Measurements from ENCODE around the gene EGFL8.
"Not testable (repeated sequence)": the region's sequence is repeated elsewhere in the genome, so short reads cannot be mapped to it uniquely, and the experiment has no call there.

EGFL8 gene

DNA sequence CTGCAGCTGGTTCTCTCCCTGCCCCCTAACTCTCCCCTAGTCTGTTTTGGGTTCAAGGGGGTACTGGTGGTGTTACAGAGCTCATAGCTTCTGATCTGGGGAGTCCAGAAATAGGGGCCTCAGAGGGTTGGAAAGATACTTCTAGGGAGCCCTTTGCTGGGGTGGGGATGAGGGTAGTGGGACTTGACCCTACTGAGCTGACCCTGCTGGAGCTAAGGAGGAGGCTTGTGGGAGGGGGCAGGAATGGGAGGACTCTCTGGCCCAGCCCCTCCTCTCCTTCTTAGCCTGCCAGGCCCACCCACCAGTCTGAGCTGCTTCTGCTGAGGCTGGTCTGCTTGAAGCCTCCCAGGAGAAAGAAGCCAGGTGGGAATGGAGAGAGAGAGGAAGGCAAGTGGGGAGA lies at the start of gene EGFL8:
Gene EGFL8, plus strand, starts transcription at position 301 of the 400 bp plus-strand sequence. CDS start 1,571 bp downstream, outside the sequence.
- no peak for DNase-seq (ENCODE audit: low spot score)

DNA sequence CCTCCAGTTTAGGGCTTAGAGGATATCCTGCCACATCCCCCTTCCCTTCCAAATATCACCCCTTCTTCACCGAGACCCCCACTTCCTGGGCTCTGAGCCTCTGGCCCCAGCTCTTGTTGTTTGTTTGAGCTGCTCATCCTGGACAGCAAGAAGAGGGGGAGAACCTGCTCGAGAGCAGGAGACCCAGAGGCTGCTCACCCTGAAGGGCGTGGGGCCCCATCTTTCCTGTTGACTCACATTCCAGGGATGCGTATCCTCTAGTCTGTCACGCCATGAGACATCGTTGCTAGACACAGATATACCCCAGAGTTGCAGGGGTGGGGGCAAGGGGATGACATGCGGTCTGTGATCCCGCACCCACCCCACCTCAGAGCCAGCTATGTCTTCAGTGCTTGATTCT lies 49.6 kb upstream of the EGFL8 start:
- DNase-seq (ENCODE audit: low spot score) = peak; percentile 81

DNA sequence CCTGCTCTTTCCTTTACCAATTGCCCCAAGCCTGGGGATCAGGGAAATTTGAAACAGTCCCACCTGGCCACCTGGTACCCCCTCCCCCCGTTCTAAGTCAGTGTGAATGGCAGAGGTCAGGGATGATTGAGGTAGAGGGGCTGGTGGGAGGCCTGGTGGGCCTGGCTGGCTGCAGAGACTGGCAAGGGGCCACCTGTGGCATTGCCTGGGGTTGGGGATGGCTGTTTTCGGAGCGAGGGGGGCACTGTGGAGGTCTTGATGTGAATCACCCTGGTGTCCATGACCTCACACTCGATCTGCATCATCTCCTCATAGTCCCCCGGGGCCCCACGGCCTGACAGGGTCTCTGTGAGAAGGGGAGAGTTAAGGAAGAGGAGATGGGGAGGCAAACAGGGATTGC lies 48.8 kb upstream of the EGFL8 start:
- no peak for DNase-seq (ENCODE audit: low spot score)

DNA sequence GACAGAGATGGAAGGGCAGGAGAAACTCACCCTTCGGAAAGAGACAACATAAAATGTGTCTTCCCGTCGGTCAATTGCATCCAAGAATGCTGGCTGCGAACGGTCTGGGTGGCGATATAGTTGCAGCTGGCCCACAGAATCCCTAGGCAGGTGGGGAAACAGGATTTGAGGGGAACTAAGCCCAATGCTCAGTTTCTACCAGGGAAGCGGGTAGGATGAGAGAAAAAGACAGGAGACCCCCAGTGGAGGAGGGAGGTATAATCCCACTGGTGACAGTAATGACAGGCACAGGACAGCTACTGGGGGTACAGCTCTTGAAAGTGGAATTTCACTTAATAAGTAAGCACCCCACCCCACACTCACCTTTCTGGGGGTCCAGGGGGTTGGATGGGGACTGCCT lies 47.7 kb upstream of the EGFL8 start:
- no peak for DNase-seq (ENCODE audit: low spot score)

DNA sequence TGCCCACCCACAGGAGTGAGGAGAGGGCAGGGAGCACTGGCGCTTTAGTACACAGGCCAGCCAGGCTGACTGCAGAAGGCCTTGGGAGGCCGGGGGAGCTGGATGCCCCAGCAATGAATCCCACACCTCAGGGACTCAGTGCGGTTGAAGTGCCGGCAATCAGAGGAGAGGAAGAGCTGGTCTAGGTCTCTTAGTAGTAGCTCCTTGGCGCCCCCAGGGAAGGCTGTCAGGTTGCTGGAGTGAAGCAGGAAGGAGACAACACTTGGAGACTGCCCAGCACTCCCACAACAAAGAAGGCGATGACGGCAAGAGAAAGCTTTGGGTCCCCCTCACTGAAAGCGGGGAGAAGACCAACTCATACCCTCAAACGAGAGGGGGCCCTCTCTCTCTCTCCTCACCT lies 46.9 kb upstream of the EGFL8 start:
- no peak for DNase-seq (ENCODE audit: low spot score)

GRCh38 chr6:32118782-32119628 lies 45.4 kb upstream of the EGFL8 start:
- peak; percentile 85 for DNase-seq (ENCODE audit: low spot score)

- no peak for DNase-seq (ENCODE audit: low spot score)
Measured at GRCh38 chr6:32120573-32121059, 43.8 kb upstream of the EGFL8 start.

DNA sequence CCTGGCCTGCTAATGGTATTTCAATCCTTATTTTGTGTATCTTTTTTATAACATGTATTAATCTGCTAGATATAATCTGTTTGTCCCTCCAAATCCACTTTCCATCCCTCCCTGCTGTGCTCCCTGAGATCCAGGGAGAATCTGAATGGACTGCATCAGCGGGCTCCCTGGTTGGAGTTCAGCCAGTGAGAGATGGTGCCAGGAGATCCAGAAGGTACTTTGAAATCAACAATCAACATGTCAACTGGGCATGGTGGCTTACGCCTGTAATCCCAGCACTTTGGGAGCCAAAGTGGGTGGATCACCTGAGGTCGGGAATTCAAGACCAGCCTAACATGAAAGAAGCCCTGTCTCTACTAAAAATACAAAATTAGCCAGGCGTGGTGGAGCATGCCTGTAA lies 40.7 kb upstream of the EGFL8 start:
- no peak for DNase-seq (ENCODE audit: low spot score)

- DNase-seq (ENCODE audit: low spot score) = no peak
Measured at GRCh38 chr6:32126880-32127279, 37.5 kb upstream of the EGFL8 start.

DNA sequence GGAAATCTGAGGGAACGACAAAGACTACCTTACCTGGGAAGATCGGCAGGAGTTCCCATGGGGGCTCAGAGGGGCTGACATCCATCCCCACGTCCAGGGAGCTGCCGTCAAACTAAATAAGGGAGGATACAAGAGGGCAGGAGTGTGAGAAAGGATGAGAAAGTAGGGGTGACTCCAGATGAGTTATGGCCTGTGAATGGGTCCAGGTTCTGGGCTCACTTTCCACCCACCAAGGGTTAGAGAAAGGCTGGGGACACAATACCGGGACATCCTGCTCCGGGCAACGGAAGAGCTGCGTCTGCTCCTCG lies 37.0 kb upstream of the EGFL8 start:
- no peak for DNase-seq (ENCODE audit: low spot score)

- DNase-seq (ENCODE audit: low spot score) = peak; percentile 99
Measured at GRCh38 chr6:32127717-32128592, 36.4 kb upstream of the EGFL8 start, which contains the start of gene ATF6B. TSS of gene ATF6B (minus strand) at chr6:32128246. CDS start at chr6:32128207, 39 bp downstream.

DNA sequence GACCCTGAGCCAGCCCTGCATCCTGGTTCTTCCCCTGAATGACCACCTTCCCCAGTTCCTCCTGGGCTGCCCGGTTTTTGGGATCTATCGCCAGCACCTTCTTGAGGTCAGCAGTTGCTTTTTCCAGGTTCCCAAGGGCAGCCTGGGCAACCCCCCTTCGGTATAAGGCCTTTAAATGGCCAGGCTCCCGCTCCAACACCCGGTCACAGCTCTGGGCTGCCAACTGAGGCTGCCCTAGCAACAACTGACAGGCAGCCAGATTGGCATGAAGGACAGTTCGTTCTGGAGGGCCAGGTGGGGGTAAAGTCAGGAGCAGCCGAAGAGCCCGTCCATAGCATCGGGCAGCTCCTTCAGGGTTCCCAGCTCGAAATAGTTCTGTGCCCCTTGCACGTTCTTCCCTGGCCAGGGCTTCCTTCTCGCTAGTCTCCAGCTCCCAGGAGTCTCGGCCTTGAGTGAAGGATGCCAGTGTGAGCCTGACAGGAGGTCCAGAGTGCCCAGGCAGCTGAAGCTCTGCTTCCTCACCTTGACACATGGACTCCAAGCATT lies 35.6 kb upstream of the EGFL8 start:
- no peak for DNase-seq (ENCODE audit: low spot score)

DNA sequence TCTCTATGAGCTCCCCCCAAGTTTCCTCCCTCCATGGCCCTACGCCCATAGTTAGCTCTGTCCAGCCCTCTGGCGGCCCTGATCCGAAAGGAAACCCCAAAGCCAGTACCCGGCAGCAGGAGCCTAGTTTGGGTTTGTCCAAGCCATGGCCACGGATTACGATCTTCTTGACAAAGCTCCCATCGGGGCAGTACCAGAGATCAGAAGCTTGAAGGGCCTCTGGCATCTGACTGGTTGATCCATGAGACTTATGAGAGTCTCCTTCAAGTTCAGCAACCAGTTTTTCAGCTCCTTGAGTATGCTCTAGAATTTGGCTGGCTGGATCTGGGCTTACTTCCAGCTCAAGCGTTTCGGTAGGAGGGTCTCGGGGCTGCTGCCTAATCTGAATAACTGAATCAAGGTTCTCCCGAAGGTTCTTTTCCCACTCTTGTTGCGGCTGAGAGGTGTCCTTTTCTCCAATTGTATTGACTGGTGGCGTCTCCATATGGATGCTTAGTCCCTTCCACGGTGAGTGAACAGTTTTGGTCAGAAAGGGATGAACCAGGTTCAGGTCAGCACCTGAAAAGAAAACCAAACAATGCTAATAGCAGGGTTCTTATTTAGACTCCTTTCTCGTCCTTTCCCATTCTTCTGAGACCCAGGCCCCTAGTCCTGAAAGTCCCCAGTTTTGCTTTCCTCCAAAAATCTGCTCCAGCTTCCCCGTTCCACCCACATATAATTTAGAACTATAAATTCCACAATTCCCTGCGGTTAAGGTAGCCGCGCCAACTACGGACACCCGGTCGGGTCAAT lies 34.9 kb upstream of the EGFL8 start:
- DNase-seq (ENCODE audit: low spot score) = no peak

GRCh38 chr6:32131439-32131948 lies 32.9 kb upstream of the EGFL8 start:
- DNase-seq (ENCODE audit: low spot score) = no peak

DNA sequence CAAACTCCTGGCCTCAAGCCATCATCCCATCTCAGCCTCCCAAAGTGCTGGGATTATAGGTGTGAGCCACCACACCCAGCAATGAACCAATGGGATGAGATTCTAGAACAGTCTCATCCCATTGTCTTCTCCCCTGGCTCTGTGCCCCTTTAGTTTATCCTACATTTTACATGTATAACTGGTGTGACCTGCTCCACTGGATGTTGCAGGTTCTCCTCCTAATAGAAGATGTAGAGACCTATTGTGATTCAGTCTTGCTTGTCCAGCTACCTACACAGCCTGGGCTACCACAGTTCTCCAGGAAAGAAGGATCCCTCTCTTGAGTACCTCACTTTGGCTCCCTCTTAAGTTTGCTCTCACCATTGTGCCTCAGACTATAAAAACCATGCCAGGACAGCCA lies 32.3 kb upstream of the EGFL8 start:
- no peak for DNase-seq (ENCODE audit: low spot score)

DNA sequence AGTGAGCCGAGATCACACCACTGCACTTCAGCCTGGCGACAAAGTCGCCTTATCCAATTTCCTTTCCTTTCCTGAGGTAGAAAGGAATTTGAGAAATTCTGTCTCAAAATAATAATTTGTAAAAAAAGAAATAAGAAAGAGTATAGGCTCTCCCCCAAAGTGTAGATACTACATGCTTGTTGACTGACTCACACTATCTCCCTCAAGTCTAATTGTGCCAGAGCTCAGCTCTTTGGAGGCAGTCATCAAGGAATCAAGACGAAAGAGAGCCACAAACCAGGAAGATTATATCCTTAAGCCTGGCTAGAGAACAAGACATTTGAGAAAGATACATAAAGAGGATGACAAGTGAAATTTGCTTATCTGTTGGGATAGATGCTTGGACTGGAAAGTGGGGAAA lies 30.6 kb upstream of the EGFL8 start:
- no peak for DNase-seq (ENCODE audit: low spot score)

GRCh38 chr6:32137454-32137853 lies 26.9 kb upstream of the EGFL8 start:
- no peak for DNase-seq (ENCODE audit: low spot score)

DNA sequence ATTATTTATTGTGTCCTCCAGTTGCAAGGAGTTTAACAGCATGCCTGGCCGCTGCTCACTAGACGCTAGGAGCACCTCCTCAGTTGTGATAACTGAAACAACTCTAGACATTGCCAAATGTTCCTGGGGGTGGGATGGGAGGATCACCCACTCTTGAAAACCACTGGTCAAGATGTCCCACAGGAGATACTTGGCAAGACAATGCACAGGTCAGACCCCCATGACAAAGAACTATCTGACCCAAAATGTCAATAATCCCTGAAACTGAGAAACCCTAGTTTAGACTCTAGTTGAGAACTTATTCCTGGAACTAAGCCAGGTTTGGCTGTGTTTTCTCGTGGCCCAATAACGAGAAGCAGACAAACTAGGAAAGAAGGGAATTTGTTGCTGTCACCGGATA lies 24.8 kb upstream of the EGFL8 start:
- DNase-seq (ENCODE audit: low spot score) = no peak

- DNase-seq (ENCODE audit: low spot score) = no peak
Measured at GRCh38 chr6:32140420-32141046, 23.9 kb upstream of the EGFL8 start.

DNA sequence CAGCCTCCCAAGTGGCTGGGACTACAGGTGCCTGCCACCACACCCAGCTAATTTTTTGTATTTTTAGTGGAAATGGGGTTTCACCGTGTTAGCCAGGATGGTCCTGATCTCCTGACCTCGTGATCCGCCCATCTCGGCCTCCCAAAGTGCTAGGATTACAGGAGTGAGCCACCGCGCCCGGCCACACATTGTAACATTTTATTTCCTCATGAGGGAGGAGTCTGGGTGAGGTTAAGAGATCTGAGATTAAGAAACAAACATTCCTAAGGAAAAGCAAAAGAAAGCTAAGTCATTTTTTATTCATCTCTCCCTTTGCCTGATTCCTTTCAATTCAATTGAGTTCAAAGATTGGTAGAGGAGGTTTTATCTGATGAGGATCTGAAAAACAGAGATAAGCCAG lies 20.2 kb upstream of the EGFL8 start:
- not testable (repeated sequence) for DNase-seq (ENCODE audit: low spot score)

GRCh38 chr6:32146287-32146686 lies 18.1 kb upstream of the EGFL8 start:
- DNase-seq (ENCODE audit: low spot score) = no peak

Measured in AG08395 (cell line).